Activated CD8-positive, alpha-beta memory T cell treated with anti-CD3 and anti-CD28 coated beads, Interleukin-2, amount 10 ng/mL, durations not matched to agents 7 days and 5 days (primary cell): ENCODE data around the gene CYB5R2. TPM values are rescaled to one million over a fixed set of nuclear protein-coding genes. Genes with fewer than 3 reads are reported as not detected.

Source experiments
- ATAC-seq: fragments of 150-1000 bp; cut with Tn5 transposase; one replicate; pipeline ENCODE4 v1.10.0; 2021; ENCODE audit warnings: moderate library complexity
- CTCF ChIA-PET: fragments of 350-600 bp; sonication (Branson Sonifier 250); formaldehyde crosslinking; loops from one replicate; lab custom pipeline; 2021; ENCODE audit warnings: antibody characterized with exemption; lab: Charles Lee
- DNase-seq: peaks from one replicate; pipeline ENCODE4 v3.0.0-alpha.2; 2020
- H3K27ac Mint-ChIP-seq: one replicate; pipeline ENCODE4 v1.8.0; 2021; ENCODE audit warnings: mild to moderate bottlenecking, mixed read lengths
- H3K27me3 Mint-ChIP-seq: one replicate; pipeline ENCODE4 v1.8.0; 2021; ENCODE audit warnings: mixed read lengths
- H3K36me3 Mint-ChIP-seq: one replicate; pipeline ENCODE4 v1.8.0; 2021; ENCODE audit warnings: mild to moderate bottlenecking, mixed read lengths
- H3K4me1 Mint-ChIP-seq: one replicate; pipeline ENCODE4 v1.8.0; 2021; ENCODE audit warnings: mixed read lengths
- H3K4me3 Mint-ChIP-seq: one replicate; pipeline ENCODE4 v1.8.0; 2021; ENCODE audit warnings: mild to moderate bottlenecking, moderate library complexity, mixed read lengths
- H3K9me3 Mint-ChIP-seq: one replicate; pipeline ENCODE4 v1.8.0; 2022; ENCODE audit warnings: low read depth, mixed read lengths
- total RNA-seq, 2 experiments: library from RNA; stranded (reverse); gene quantifications; one replicate each; pipeline ENCODE4 v1.2.3, GENCODE V29; 2021

Gene CYB5R2
- total RNA-seq, 2 experiments from 2014 or later = 1.5 to 2.4 TPM

- no peak overlapping the region for H3K4me3 Mint-ChIP-seq
- ATAC-seq = no peak
- DNase-seq = no peak
- H3K27me3 Mint-ChIP-seq = no peaks in the 10 kb centered on the region
- no peaks in the 10 kb centered on the region for H3K36me3 Mint-ChIP-seq
- CTCF ChIA-PET = interaction anchor here (1.0 kb wide), 1 partner anchor 22 kb away, joined by 4 read pairs; no protein-coding TSS in a partner anchor
- H3K4me1 Mint-ChIP-seq = peaks cover 2% of the 10 kb centered on the region
- no peaks in the 10 kb centered on the region for H3K9me3 Mint-ChIP-seq
- H3K27ac Mint-ChIP-seq = no peak overlapping the region
Observed at GRCh38 chr11:7643314-7643713, 30.0 kb downstream of the CYB5R2 start.

GRCh38 chr11:7642747-7643146, 30.6 kb downstream of the CYB5R2 start:
- no peaks in the 10 kb centered on the region for H3K9me3 Mint-ChIP-seq
- H3K27ac Mint-ChIP-seq = no peak overlapping the region
- H3K36me3 Mint-ChIP-seq = no peaks in the 10 kb centered on the region
- CTCF ChIA-PET = interaction anchor here (1.0 kb wide), 1 partner anchor 23 kb away, joined by 4 read pairs; no protein-coding TSS in a partner anchor
- ATAC-seq = no peak
- no peak for DNase-seq
- peaks cover 2% of the 10 kb centered on the region for H3K4me1 Mint-ChIP-seq
- H3K27me3 Mint-ChIP-seq = no peaks in the 10 kb centered on the region
- H3K4me3 Mint-ChIP-seq = no peak overlapping the region

DNA sequence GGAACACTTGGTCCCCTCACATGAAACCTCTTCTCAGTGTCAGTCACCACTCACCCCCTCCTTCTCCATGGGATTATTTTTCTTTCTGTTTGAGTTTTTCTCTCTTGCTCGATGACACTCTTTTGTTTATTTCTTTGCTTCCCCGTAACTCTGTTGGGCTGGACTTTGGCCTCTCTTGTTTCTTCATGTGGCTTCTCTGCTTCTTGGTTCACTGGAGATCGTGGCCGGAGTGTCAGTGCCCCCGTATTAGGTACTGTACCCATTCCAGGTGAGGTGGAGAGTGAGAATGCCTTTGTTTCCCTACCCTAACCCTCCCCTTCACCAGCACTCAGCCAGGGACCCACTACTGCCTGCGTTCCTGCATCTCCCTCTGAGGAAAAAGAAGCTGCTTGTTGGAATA, 32.5 kb downstream of the CYB5R2 start:
- no peaks in the 10 kb centered on the region for H3K9me3 Mint-ChIP-seq
- H3K27me3 Mint-ChIP-seq = no peaks in the 10 kb centered on the region
- CTCF ChIA-PET = no interaction called here
- peaks cover 2% of the 10 kb centered on the region for H3K4me1 Mint-ChIP-seq
- no peak overlapping the region for H3K27ac Mint-ChIP-seq
- no peak for DNase-seq
- ATAC-seq = no peak
- H3K4me3 Mint-ChIP-seq = no peak overlapping the region
- H3K36me3 Mint-ChIP-seq = no peaks in the 10 kb centered on the region

DNA sequence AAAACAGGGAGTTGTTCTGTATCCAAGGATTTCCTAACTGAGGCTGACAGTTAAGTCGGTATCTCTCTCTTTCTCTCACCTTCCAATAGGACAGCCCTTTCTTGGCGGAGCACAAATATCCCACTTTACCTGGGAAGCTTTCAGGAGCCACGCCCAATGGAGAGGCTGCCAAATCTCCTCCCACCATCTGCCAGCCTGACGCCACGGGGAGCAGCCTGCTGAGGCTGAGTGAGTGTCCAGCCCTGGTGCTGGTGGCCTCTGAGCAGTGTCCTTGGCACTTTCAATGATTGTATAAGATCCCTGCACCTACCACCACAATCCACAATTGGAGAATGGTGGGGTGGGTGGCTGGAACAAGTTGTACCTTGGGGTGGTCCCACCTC, 33.7 kb downstream of the CYB5R2 start:
- Mint-ChIP-seq H3K27ac (no peak overlapping the region), H3K4me1 (peaks cover 2% of the 10 kb centered on the region), H3K4me3 (no peak overlapping the region), H3K9me3 (no peaks in the 10 kb centered on the region), H3K36me3 (no peaks in the 10 kb centered on the region), H3K27me3 (no peaks in the 10 kb centered on the region)
- CTCF ChIA-PET = no interaction called here
- ATAC-seq = no peak
- no peak for DNase-seq

GRCh38 chr11:7638710-7639642, 34.3 kb downstream of the CYB5R2 start:
- CTCF ChIA-PET = no interaction called here
- DNase-seq (no peak), ATAC-seq (no peak)
- H3K27me3 Mint-ChIP-seq = no peaks in the 10 kb centered on the region
- H3K27ac Mint-ChIP-seq = no peak overlapping the region
- H3K36me3 Mint-ChIP-seq = no peaks in the 10 kb centered on the region
- no peaks in the 10 kb centered on the region for H3K9me3 Mint-ChIP-seq
- H3K4me1 Mint-ChIP-seq = peaks cover 2% of the 10 kb centered on the region
- H3K4me3 Mint-ChIP-seq = no peak overlapping the region

- Mint-ChIP-seq H3K27ac (no peak overlapping the region), H3K4me1 (peaks cover 2% of the 10 kb centered on the region), H3K36me3 (no peaks in the 10 kb centered on the region), H3K4me3 (no peak overlapping the region), H3K9me3 (no peaks in the 10 kb centered on the region), H3K27me3 (no peaks in the 10 kb centered on the region)
- ATAC-seq (no peak), DNase-seq (no peak)
- CTCF ChIA-PET = no interaction called here
Observed at GRCh38 chr11:7637447-7638157, 35.7 kb downstream of the CYB5R2 start.

- ATAC-seq (no peak), DNase-seq (no peak)
- Mint-ChIP-seq H3K4me1 (peaks cover 2% of the 10 kb centered on the region), H3K27ac (no peak overlapping the region), H3K27me3 (no peaks in the 10 kb centered on the region), H3K36me3 (no peaks in the 10 kb centered on the region), H3K4me3 (no peak overlapping the region), H3K9me3 (no peaks in the 10 kb centered on the region)
- CTCF ChIA-PET = no interaction called here
Observed at GRCh38 chr11:7636350-7636749, 37.0 kb downstream of the CYB5R2 start.

GRCh38 chr11:7635708-7636107, 37.6 kb downstream of the CYB5R2 start:
- no peaks in the 10 kb centered on the region for H3K9me3 Mint-ChIP-seq
- DNase-seq = no peak
- no peaks in the 10 kb centered on the region for H3K27me3 Mint-ChIP-seq
- no peak overlapping the region for H3K27ac Mint-ChIP-seq
- H3K4me1 Mint-ChIP-seq = peaks cover 2% of the 10 kb centered on the region
- ATAC-seq = no peak
- CTCF ChIA-PET = no interaction called here
- no peaks in the 10 kb centered on the region for H3K36me3 Mint-ChIP-seq
- no peak overlapping the region for H3K4me3 Mint-ChIP-seq

DNA sequence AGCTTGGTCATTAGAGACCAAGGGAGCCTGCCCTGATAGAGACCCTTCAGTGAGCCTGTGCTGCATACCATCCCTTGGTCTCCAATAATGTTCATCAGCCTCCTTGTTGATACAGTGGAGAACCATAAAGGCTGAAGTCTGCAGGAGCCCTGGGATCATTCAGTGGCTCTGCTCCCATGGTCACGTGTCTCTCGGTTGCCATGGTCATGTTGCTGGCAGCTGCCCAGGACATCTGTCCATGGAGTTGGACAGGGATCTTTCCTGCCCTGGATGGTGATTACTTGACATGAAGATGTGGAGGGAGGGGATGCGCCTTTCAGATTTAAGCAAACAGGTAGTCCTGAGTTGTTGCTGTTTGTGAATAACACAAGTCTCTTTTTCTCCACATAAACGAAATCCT, 38.2 kb downstream of the CYB5R2 start:
- no peak for ATAC-seq
- Mint-ChIP-seq H3K4me1 (peaks cover 2% of the 10 kb centered on the region), H3K4me3 (no peak overlapping the region), H3K9me3 (no peaks in the 10 kb centered on the region), H3K27ac (no peak overlapping the region), H3K27me3 (no peaks in the 10 kb centered on the region), H3K36me3 (no peaks in the 10 kb centered on the region)
- CTCF ChIA-PET = no interaction called here
- DNase-seq = no peak

GRCh38 chr11:7632211-7632610, 41.1 kb downstream of the CYB5R2 start:
- no peak for DNase-seq
- H3K4me3 Mint-ChIP-seq = no peak overlapping the region
- ATAC-seq = no peak
- H3K27me3 Mint-ChIP-seq = no peaks in the 10 kb centered on the region
- H3K36me3 Mint-ChIP-seq = no peaks in the 10 kb centered on the region
- H3K9me3 Mint-ChIP-seq = no peaks in the 10 kb centered on the region
- H3K4me1 Mint-ChIP-seq = no peaks in the 10 kb centered on the region
- H3K27ac Mint-ChIP-seq = no peak overlapping the region
- CTCF ChIA-PET = no interaction called here

- no peak overlapping the region for H3K4me3 Mint-ChIP-seq
- H3K27ac Mint-ChIP-seq = no peak overlapping the region
- H3K4me1 Mint-ChIP-seq = no peaks in the 10 kb centered on the region
- ATAC-seq (no peak), DNase-seq (no peak)
- no peaks in the 10 kb centered on the region for H3K36me3 Mint-ChIP-seq
- no peaks in the 10 kb centered on the region for H3K9me3 Mint-ChIP-seq
- CTCF ChIA-PET = no interaction called here
- H3K27me3 Mint-ChIP-seq = no peaks in the 10 kb centered on the region
Observed at GRCh38 chr11:7630002-7630401, 43.3 kb downstream of the CYB5R2 start.

GRCh38 chr11:7628660-7629059, 44.6 kb downstream of the CYB5R2 start:
- no peak for DNase-seq
- H3K9me3 Mint-ChIP-seq = no peaks in the 10 kb centered on the region
- no peak overlapping the region for H3K27ac Mint-ChIP-seq
- CTCF ChIA-PET = interaction anchor here (1.0 kb wide), 1 partner anchor 9 kb away, joined by 3 read pairs; no protein-coding TSS in a partner anchor
- H3K27me3 Mint-ChIP-seq = no peaks in the 10 kb centered on the region
- ATAC-seq = no peak
- H3K36me3 Mint-ChIP-seq = no peaks in the 10 kb centered on the region
- no peaks in the 10 kb centered on the region for H3K4me1 Mint-ChIP-seq
- no peak overlapping the region for H3K4me3 Mint-ChIP-seq

- no peak for DNase-seq
- H3K36me3 Mint-ChIP-seq = no peaks in the 10 kb centered on the region
- no peak for ATAC-seq
- H3K4me3 Mint-ChIP-seq = no peak overlapping the region
- H3K9me3 Mint-ChIP-seq = no peaks in the 10 kb centered on the region
- no peaks in the 10 kb centered on the region for H3K27me3 Mint-ChIP-seq
- H3K27ac Mint-ChIP-seq = no peak overlapping the region
- CTCF ChIA-PET = no interaction called here
- no peaks in the 10 kb centered on the region for H3K4me1 Mint-ChIP-seq
Observed at GRCh38 chr11:7622721-7623120, 50.6 kb downstream of the CYB5R2 start.

GRCh38 chr11:7621554-7621953, 51.7 kb downstream of the CYB5R2 start:
- ATAC-seq = no peak
- Mint-ChIP-seq H3K36me3 (no peaks in the 10 kb centered on the region), H3K4me3 (no peak overlapping the region), H3K9me3 (no peaks in the 10 kb centered on the region), H3K27ac (no peak overlapping the region), H3K27me3 (no peaks in the 10 kb centered on the region), H3K4me1 (no peaks in the 10 kb centered on the region)
- CTCF ChIA-PET = no interaction called here
- no peak for DNase-seq
